Fibroblast of skin of right biceps (primary cell): Measurements from ENCODE around the gene MAST4.
"Not testable (repeated sequence)": the region's sequence is repeated elsewhere in the genome, so short reads cannot be mapped to it uniquely, and the experiment has no call there.

Experiments
- DNase-seq: peaks from one replicate; pipeline ENCODE4 v3.0.0-alpha.2; 2013

Gene MAST4

GRCh38 chr5:67102708-67103107 is 506.5 kb downstream of the MAST4 start:
- DNase-seq: no peak

- no peak for DNase-seq
These were observed 508.7 kb downstream of the MAST4 start for GRCh38 chr5:67104859-67105258.

GRCh38 chr5:67105270-67105669 is 509.1 kb downstream of the MAST4 start:
- DNase-seq: no peak

- no peak for DNase-seq
These were observed 510.6 kb downstream of the MAST4 start for GRCh38 chr5:67106626-67107342.

GRCh38 chr5:67111779-67112178 is 515.6 kb downstream of the MAST4 start:
- no peak for DNase-seq

- DNase-seq: no peak
These were observed 519.1 kb downstream of the MAST4 start for GRCh38 chr5:67115246-67115645.

GRCh38 chr5:67115817-67116216 is 519.6 kb downstream of the MAST4 start:
- DNase-seq: no peak

- no peak for DNase-seq
These were observed 521.9 kb downstream of the MAST4 start for GRCh38 chr5:67118050-67118620.

GRCh38 chr5:67119010-67119409 is 522.8 kb downstream of the MAST4 start:
- DNase-seq: no peak

GRCh38 chr5:67120032-67120431 is 523.8 kb downstream of the MAST4 start:
- no peak for DNase-seq

- DNase-seq: no peak
These were observed 527.6 kb downstream of the MAST4 start for GRCh38 chr5:67123819-67124218.

- DNase-seq: no peak
These were observed 528.4 kb downstream of the MAST4 start for GRCh38 chr5:67124556-67124955.

GRCh38 chr5:67127347-67127895 is 531.2 kb downstream of the MAST4 start:
- DNase-seq: not testable (repeated sequence)

- no peak for DNase-seq
These were observed 533.6 kb downstream of the MAST4 start for GRCh38 chr5:67129768-67130167.

- no peak for DNase-seq
These were observed 537.0 kb downstream of the MAST4 start for GRCh38 chr5:67133217-67133616.

- no peak for DNase-seq
These were observed 537.6 kb downstream of the MAST4 start for GRCh38 chr5:67133776-67134175.

- no peak for DNase-seq
These were observed 539.3 kb downstream of the MAST4 start for GRCh38 chr5:67135381-67135984.

- DNase-seq: no peak
These were observed 542.8 kb downstream of the MAST4 start for GRCh38 chr5:67139030-67139429.

- no peak for DNase-seq
These were observed 544.2 kb downstream of the MAST4 start for GRCh38 chr5:67140413-67140812.

GRCh38 chr5:67141644-67142043 is 545.5 kb downstream of the MAST4 start:
- no peak for DNase-seq

GRCh38 chr5:67142816-67143215 is 546.6 kb downstream of the MAST4 start:
- DNase-seq: no peak

- DNase-seq: no peak
These were observed 547.4 kb downstream of the MAST4 start for GRCh38 chr5:67143549-67143948.

GRCh38 chr5:67144183-67144639 is 548.0 kb downstream of the MAST4 start:
- no peak for DNase-seq

- DNase-seq: no peak
These were observed 550.4 kb downstream of the MAST4 start for GRCh38 chr5:67146574-67146973.
